ENCODE measurements around the gene SRRM2. TPM values are rescaled to one million over a fixed set of nuclear protein-coding genes. Genes with fewer than 3 reads are reported as not detected.

Gene SRRM2
- total and polyA plus RNA-seq, 9 of the 15 experiments (the other 6 are each of a cell fraction or from before 2014, with no cell fraction given): 26.7 to 563 (median 81.1) TPM

DNA sequence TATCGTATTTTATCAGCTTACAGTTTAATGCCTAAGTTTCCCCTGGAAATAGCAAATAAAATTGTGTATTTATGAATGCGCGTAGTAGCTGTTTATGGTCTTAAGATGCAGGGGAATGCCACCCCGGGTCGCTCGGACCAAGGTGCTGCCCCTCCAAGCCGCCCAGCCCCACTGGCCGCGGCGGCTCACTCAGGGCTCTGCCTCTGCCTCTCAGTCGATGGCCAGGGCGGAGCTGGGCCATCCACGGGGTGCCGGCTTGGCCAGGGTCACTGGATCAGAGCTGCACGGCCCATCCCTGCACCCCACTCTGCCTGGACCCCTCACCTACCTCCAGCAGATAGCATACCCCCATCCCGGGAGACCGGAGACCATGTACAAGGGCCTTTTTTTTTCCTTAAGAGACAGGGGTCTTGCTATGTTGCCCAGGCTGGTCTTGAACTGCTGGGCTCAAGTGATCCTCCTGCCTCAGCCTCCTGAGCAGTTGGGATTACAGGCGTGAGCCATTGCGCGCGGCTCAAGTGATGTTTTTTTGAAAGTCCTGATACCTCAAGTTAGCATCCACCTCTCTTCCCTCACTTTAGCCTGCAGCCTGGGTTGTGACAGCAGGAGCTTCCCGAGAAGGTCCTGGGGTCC, 43.4 kb upstream of the SRRM2 start:
- ATAC-seq (no peak), DNase-seq (ENCODE audit: extremely low read depth in 1 of 4, low spot score in 3 of 4) (no peak), FAIRE-seq (no peak)
- no TSS peak for BruUV-seq (replicated peaks)
- Histone ChIP-seq H3K9me1 (ENCODE audit: control insufficient read depth, insufficient read depth, low read length) (peaks cover 2% of the 10 kb centered on the region), H4K20me1 (replicated peaks; ENCODE audit: control insufficient read depth, insufficient read depth, low read length) (no peaks in the 10 kb centered on the region; the same call in 1 of the 2 replicates), H3K27ac (ENCODE audit: extremely low read depth, low read depth, low read length) (no peak overlapping the region), H3K9me3 (replicated peaks; ENCODE audit: control insufficient read depth, insufficient read depth, low read depth, low read length) (no peaks in the 10 kb centered on the region), H3K9ac (ENCODE audit: insufficient read depth in 1 of 2, low read depth in 2 of 2, low read length in 2 of 2) (no peak overlapping the region), H3K27me3 (ENCODE audit: control insufficient read depth in 2 of 2, insufficient read depth in 2 of 2, low read length in 2 of 2) (peaks cover 10 to 24% of the 10 kb centered on the region in 2 experiments; a peak in 4 of 5 replicates), H3K36me3 (ENCODE audit: control insufficient read depth, insufficient read depth, low read length) (peaks cover 35% of the 10 kb centered on the region; the same call in 1 of the 3 replicates), H3K4me3 (no peak overlapping the region), H3K4me1 (replicated peaks in 1 of 2; ENCODE audit: control insufficient read depth in 2 of 2, insufficient read depth in 2 of 2, low read length in 2 of 2) (peaks cover 0 to 51% of the 10 kb centered on the region in 2 experiments; a peak in 2 of 5 replicates), H3K4me2 (ENCODE audit: insufficient read depth, low read length) (no peak overlapping the region), H2AFZ (ENCODE audit: low read depth, low read length) (no peak overlapping the region), H3K79me2 (ENCODE audit: control insufficient read depth, insufficient read depth, low read length) (no peaks in the 10 kb centered on the region)
- TF ChIP-seq CAMTA2 (CRISPR knock-in tag; conservative IDR thresholded peaks at IDR 0.05): no peak
- peak; percentile 67 for TF ChIP-seq ZNF121 (CRISPR knock-in tag; conservative IDR thresholded peaks at IDR 0.05)
- intact Hi-C loops (cut with micrococcal nuclease) (no loop called here), in situ Hi-C loops (cut with MboI) (no loop called here)
- WGBS (ENCODE audit: insufficient coverage, low coverage, missing lambda C conversion rate): 90% methylated on average over 14 of the region's 22 CpGs
- ChIA-PET POLR2A (interaction anchor here (0.6 to 1.2 kb wide), 2 partner anchors 11 to 272 kb away, joined by 3 to 4 read pairs; no protein-coding TSS in a partner anchor), CTCF (ENCODE audit: low intra/inter-chr PET ratio) (no interaction called here)

DNA sequence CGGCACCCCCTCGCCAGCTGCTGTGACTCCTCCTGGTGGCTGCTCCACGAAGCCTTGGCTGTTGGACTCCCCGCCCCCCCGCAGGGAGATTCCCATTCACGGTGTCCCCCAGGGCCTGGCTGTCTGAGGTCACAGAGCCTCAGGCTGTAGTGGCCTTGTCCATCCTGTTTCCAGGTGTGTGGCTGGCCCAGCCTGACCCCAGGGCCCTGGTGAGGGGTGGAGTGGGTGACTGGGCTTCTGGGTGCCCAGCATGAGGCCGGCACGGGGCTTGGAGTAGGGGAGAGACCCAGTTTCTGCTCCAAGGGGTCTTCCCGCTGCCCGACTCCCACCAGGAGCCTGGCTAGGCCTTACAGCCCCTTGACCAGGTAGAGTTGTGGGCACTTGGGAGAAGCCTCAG, 42.9 kb upstream of the SRRM2 start:
- 79% methylated on average over 8 of the region's 10 CpGs for WGBS (ENCODE audit: insufficient coverage, low coverage, missing lambda C conversion rate)
- CTCF ChIA-PET (ENCODE audit: low intra/inter-chr PET ratio): no interaction called here
- FAIRE-seq (no peak), ATAC-seq (no peak), DNase-seq (ENCODE audit: extremely low read depth in 1 of 4, low spot score in 3 of 4) (no peak)
- peaks cover 30% of the 10 kb centered on the region; the same call in 1 of the 3 replicates for H3K36me3 ChIP-seq (ENCODE audit: control insufficient read depth, insufficient read depth, low read length)
- no peak overlapping the region for H3K9ac ChIP-seq (ENCODE audit: insufficient read depth in 1 of 2, low read depth in 2 of 2, low read length in 2 of 2)
- no peak overlapping the region for H3K4me3 ChIP-seq
- H3K4me2 ChIP-seq (ENCODE audit: insufficient read depth, low read length): no peak overlapping the region
- peaks cover 0 to 51% of the 10 kb centered on the region in 2 experiments; a peak in 2 of 5 replicates for H3K4me1 ChIP-seq (replicated peaks in 1 of 2; ENCODE audit: control insufficient read depth in 2 of 2, insufficient read depth in 2 of 2, low read length in 2 of 2)
- no peak overlapping the region for H2AFZ ChIP-seq (ENCODE audit: low read depth, low read length)
- peaks cover 15 to 29% of the 10 kb centered on the region in 2 experiments; a peak in 4 of 5 replicates for H3K27me3 ChIP-seq (ENCODE audit: control insufficient read depth in 2 of 2, insufficient read depth in 2 of 2, low read length in 2 of 2)
- POLR2A ChIA-PET: interaction anchor here (1.2 kb wide), 1 partner anchor 11 kb away, joined by 4 read pairs; no protein-coding TSS in a partner anchor
- H3K9me1 ChIP-seq (ENCODE audit: control insufficient read depth, insufficient read depth, low read length): no peaks in the 10 kb centered on the region
- no peak overlapping the region for H3K27ac ChIP-seq (ENCODE audit: extremely low read depth, low read depth, low read length)
- in situ Hi-C loops (cut with MboI): no loop called here
- BruUV-seq (replicated peaks): no TSS peak
- H4K20me1 ChIP-seq (replicated peaks; ENCODE audit: control insufficient read depth, insufficient read depth, low read length): no peaks in the 10 kb centered on the region; the same call in 1 of the 2 replicates
- H3K9me3 ChIP-seq (replicated peaks; ENCODE audit: control insufficient read depth, insufficient read depth, low read depth, low read length): no peaks in the 10 kb centered on the region
- H3K79me2 ChIP-seq (ENCODE audit: control insufficient read depth, insufficient read depth, low read length): no peaks in the 10 kb centered on the region
- intact Hi-C loops (cut with micrococcal nuclease): no loop called here
- TF ChIP-seq PHF8 (IDR thresholded peaks at IDR 0.05; ENCODE audit: borderline replicate concordance, low read length): no peak
- TF ChIP-seq STAG1 (CRISPR knock-in tag; IDR thresholded peaks at IDR 0.05; ENCODE audit: borderline replicate concordance): no peak
- TF ChIP-seq SAFB (IDR thresholded peaks at IDR 0.05; ENCODE audit: borderline replicate concordance, low read depth, low read length): no peak
- no peak for TF ChIP-seq CHD4 (IDR thresholded peaks at IDR 0.05; ENCODE audit: insufficient read depth, insufficient replicate concordance, low read depth, low read length, poor library complexity, severe bottlenecking)
- no peak for TF ChIP-seq CHD2 (IDR thresholded peaks at IDR 0.05; ENCODE audit: low read depth, low read length)
- TF ChIP-seq ZNF239 (CRISPR knock-in tag; IDR thresholded peaks at IDR 0.05): no peak
- no peak for TF ChIP-seq JUND (IDR thresholded peaks at IDR 0.05; ENCODE audit: borderline replicate concordance, low read depth, low read length)
- no peak for TF ChIP-seq JUND (tag; IDR thresholded peaks at IDR 0.05; ENCODE audit: borderline replicate concordance, low read depth, low read length)
- TF ChIP-seq ZNF551 (CRISPR knock-in tag; IDR thresholded peaks at IDR 0.05): no peak
- no peak for TF ChIP-seq FOXK1 (CRISPR knock-in tag; IDR thresholded peaks at IDR 0.05; ENCODE audit: borderline replicate concordance)
- no peak for TF ChIP-seq ZNF561 (CRISPR knock-in tag; conservative IDR thresholded peaks at IDR 0.05)
- no peak for TF ChIP-seq FIP1L1 (IDR thresholded peaks at IDR 0.05; ENCODE audit: low read depth, low read length, poor library complexity, severe bottlenecking)
- no peak for TF ChIP-seq TEAD1 (CRISPR knock-in tag; IDR thresholded peaks at IDR 0.05)
- no peak for TF ChIP-seq ZKSCAN3 (CRISPR knock-in tag; IDR thresholded peaks at IDR 0.05)
- no peak for TF ChIP-seq ELF1 (tag; IDR thresholded peaks at IDR 0.05)
